Measurements from ENCODE around the gene GUCY2D.
A peak's percentile ranks its signal among the peaks of the same experiment; 100 is the strongest.

The GUCY2D gene

GRCh38 chr17:7992924-7993323, 9.5 kb upstream of the GUCY2D start:
- DNase-seq: no peak

GRCh38 chr17:7993972-7994589, 8.3 kb upstream of the GUCY2D start:
- DNase-seq: no peak

- DNase-seq: no peak
These were observed 6.7 kb upstream of the GUCY2D start for GRCh38 chr17:7995724-7996123.

DNA sequence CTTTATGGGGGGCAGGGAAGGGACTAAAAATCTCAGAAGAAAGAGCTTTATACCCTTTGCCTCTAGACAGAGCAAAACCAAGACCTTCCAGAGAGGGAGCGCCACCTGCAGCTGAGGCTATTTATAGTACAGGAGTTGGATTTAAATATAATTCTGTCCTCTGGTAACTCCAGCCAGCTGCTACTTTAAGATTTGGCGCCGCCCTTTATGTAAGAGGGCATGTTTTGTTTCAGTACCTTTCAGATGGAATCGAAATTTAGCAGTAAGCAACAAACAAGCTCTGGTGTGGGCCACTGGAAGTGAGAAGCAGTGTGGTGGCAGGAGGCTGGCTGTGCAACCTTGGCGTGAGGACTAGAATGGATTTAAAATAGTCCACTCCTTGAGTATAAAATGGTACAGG, 5.2 kb upstream of the GUCY2D start:
- no peak for DNase-seq

- DNase-seq: no peak
These were observed 542 bp downstream of the GUCY2D start for GRCh38 chr17:8002721-8003593.

- DNase-seq: no peak
These were observed 1.3 kb downstream of the GUCY2D start for GRCh38 chr17:8003594-8004181.

GRCh38 chr17:8004899-8005298, 2.5 kb downstream of the GUCY2D start:
- no peak for DNase-seq

- DNase-seq: no peak
These were observed 2.9 kb downstream of the GUCY2D start for GRCh38 chr17:8005357-8005756.

- no peak for DNase-seq
These were observed 3.7 kb downstream of the GUCY2D start for GRCh38 chr17:8005967-8006730.

DNA sequence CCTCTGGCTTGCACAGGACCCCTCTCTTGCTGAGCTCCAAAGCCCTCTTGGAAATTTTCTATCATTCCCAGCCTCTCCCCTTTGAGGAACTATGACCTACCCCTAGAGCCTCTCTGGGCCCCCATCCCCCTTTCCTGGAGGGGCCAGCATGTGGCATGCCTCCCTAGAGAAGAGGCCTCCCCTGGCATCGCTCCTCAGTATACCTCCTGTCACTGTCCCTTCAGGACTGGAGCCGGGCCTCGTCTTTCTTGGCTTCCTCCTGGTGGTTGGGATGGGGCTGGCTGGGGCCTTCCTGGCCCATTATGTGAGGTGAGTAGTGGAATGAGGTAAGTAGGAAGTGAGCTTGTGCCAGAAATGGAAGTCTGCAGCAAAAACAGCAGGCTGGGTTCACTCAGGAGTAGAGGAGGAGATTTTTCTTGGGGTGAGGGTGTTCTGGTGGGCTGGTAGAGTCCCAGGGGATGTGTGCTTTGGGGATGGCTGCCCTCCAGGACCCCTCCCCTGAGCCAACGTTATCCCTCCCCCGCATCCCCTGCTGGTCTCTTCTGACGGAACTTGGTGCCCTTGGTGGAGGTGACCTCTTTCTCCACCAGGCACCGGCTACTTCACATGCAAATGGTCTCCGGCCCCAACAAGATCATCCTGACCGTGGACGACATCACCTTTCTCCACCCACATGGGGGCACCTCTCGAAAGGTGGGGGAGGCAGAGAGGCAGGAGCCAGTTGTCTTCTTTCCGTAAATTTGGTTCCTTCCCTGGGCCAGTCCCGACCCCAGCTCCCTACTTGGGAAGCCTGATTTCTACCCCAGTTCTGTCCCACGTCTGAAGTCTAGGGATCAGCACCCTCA, 4.6 kb downstream of the GUCY2D start:
- DNase-seq: no peak

GRCh38 chr17:8007836-8008235, 5.4 kb downstream of the GUCY2D start:
- no peak for DNase-seq

DNA sequence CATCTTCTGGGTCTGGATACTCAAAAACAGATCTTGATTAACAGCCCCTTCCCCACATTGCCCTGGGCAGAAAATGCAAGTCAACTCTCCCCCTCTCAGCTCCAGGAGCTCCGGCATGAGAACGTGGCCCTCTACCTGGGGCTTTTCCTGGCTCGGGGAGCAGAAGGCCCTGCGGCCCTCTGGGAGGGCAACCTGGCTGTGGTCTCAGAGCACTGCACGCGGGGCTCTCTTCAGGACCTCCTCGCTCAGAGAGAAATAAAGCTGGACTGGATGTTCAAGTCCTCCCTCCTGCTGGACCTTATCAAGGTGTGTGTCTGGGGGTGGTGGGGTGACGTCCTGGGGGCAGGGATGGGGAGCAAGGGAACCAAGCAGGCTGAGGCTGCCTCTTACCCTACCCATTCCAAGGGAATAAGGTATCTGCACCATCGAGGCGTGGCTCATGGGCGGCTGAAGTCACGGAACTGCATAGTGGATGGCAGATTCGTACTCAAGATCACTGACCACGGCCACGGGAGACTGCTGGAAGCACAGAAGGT, 9.7 kb downstream of the GUCY2D start:
- no peak for DNase-seq

- DNase-seq: no peak
These were observed 10.7 kb downstream of the GUCY2D start for GRCh38 chr17:8012996-8013640.

DNA sequence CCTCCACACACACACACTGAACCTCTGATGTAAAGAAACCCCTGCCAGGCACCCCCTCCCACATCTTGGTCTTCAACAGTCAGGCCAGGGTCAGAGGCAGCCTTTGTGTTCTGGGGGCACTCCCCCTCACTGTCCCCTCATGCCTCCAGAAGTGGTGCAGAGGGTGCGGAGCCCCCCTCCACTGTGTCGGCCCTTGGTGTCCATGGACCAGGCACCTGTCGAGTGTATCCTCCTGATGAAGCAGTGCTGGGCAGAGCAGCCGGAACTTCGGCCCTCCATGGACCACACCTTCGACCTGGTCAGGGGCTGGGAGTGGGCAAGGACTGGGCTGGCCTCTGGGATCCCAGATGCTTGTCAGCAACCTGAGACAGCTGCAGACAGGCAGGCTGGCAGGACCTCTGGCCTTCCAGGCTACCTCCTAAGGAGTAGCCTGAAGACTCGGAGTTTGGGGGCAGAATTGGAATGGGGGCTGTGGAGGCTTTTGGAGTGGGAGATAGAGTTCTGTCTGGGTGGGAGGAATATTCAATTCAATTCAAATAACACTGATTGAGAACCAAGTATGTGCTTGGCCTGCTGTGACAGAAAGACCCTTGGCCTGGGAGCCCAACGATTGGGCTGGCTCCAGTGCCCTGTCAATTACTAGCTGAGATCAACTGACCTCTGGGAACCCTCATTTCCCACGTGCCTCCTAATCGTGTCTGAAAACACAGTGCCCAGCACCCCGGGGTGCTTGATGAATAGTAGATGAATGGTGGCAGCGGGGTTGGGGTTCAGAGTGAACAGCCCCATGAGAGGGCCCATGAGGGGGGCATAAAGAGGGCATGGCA, 11.5 kb downstream of the GUCY2D start:
- DNase-seq: no peak

DNA sequence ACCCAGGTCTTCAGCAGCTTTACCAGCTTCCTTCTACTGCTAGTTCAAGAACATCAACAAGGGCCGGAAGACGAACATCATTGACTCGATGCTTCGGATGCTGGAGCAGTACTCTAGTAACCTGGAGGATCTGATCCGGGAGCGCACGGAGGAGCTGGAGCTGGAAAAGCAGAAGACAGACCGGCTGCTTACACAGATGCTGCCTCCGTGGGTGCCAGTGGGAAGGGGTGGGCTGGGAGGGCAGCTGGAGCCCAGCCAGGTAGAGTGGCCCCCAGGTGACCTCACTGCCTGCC, 12.1 kb downstream of the GUCY2D start:
- no peak for DNase-seq

DNA sequence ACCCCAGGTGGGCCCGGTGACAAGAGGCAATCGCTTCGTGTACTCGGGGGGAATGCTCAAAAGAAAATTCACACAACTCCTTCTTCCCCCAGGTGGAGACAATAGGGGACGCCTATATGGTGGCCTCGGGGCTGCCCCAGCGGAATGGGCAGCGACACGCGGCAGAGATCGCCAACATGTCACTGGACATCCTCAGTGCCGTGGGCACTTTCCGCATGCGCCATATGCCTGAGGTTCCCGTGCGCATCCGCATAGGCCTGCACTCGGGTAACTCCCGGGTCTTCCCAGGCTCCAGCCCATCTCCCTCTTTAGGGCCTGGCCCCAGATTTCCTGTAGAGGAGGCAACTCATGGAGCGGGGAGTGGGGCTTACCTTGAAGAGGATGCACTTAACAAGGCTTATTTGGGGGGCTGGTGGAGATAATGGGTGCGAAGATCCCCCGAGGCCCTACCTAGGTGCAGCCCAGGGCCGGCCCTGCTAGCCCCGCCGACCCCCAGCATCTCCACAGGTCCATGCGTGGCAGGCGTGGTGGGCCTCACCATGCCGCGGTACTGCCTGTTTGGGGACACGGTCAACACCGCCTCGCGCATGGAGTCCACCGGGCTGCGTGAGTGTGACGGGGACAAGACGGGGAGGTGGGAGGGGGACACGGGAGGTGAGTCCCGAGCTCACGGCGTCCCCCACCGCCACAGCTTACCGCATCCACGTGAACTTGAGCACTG, 13.0 kb downstream of the GUCY2D start:
- DNase-seq: no peak

- DNase-seq: no peak
These were observed 13.7 kb downstream of the GUCY2D start for GRCh38 chr17:8015957-8016631.

GRCh38 chr17:8016632-8017424, 14.4 kb downstream of the GUCY2D start:
- DNase-seq: peak; percentile 63

DNA sequence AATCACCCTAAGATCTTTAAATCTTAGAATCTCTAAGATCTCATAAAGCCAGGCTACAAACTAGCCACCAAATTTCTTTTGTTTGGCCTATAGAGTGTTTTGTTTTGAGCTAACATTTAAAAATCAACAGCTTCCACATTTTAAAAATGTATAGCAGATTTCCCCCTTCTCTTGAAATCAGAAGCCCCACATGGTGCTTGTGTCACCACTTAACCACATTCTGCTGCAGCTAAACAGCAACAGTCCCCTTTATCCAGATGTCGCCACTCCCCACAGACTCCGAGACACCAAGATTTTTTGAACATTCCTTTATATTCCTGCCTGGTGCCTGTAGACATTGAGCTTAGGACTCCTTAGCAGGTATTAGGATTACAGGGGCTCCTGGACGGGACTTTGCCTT, 16.0 kb downstream of the GUCY2D start:
- DNase-seq: no peak

Data from right forelimb (tissue), 1 donor.